Naive thymus-derived CD4-positive, alpha-beta T cell (primary cell): Measurements from ENCODE around the gene NSD2. TPM values are rescaled to one million over a fixed set of nuclear protein-coding genes. Genes with fewer than 3 reads are reported as not detected.
"Not testable (repeated sequence)": the region's sequence is repeated elsewhere in the genome, so short reads cannot be mapped to it uniquely, and the experiment has no call there.

Experiments used
- ATAC-seq: fragments of 150-1000 bp; cut with Tn5 transposase; 2 replicates; pipeline ENCODE4 v1.10.0; 2021; ENCODE audit warnings: mild to moderate bottlenecking, moderate library complexity
- CTCF ChIA-PET: fragments of 350-600 bp; sonication (Branson Sonifier 250); formaldehyde crosslinking; loops from one replicate; lab custom pipeline; 2021; ENCODE audit warnings: antibody characterized with exemption; lab: Charles Lee
- POLR2A ChIA-PET: fragments of 350-600 bp; sonication (Branson Sonifier 250); formaldehyde crosslinking; loops from one replicate; lab custom pipeline; 2021; ENCODE audit warnings: antibody characterized with exemption, inconsistent platforms; lab: Charles Lee
- DNase-seq, 9 donors: peaks; one replicate each; pipeline versions ENCODE4 v3.0.0 to v3.0.0-alpha.2; 2020 to 2022; ENCODE audit warnings: mixed read lengths in 1 of 9
- H3K27ac ChIP-seq: one replicate; pipeline ENCODE4 v1.7.0; 2013; ENCODE audit warnings: mild to moderate bottlenecking, low read depth, low read length, moderate library complexity
- H3K27me3 ChIP-seq, 2 donors: one replicate each; pipeline ENCODE4 v1.7.0; 2013; ENCODE audit warnings: low read length in 2 of 2, mild to moderate bottlenecking in 2 of 2, moderate library complexity in 2 of 2; ENCODE audit not compliant: control insufficient read depth in 2 of 2, insufficient read depth in 2 of 2
- H3K36me3 ChIP-seq, 3 experiments: 1 replicate in 2 of 3; 2 replicates in 1 of 3; pipeline ENCODE4 v1.7.0; 2013; ENCODE audit warnings: low read length in 3 of 3, mild to moderate bottlenecking in 3 of 3, moderate library complexity in 1 of 3; ENCODE audit not compliant: insufficient read depth in 3 of 3, control insufficient read depth in 2 of 3
- H3K4me1 ChIP-seq, 2 donors: one replicate each; pipeline ENCODE4 v1.7.0; 2013; ENCODE audit warnings: low read length in 2 of 2, mild to moderate bottlenecking in 2 of 2, moderate library complexity in 1 of 2; ENCODE audit not compliant: control insufficient read depth in 2 of 2, insufficient read depth in 2 of 2
- H3K4me3 ChIP-seq: 2 replicates; pipeline ENCODE4 v1.7.0; 2013; ENCODE audit warnings: mild to moderate bottlenecking, low read length
- H3K9me3 ChIP-seq, 3 experiments: 1 replicate in 2 of 3; 2 replicates in 1 of 3; pipeline ENCODE4 v1.7.0; 2013; ENCODE audit warnings: low read length in 3 of 3; ENCODE audit not compliant: control insufficient read depth in 2 of 3
- H3K27ac Mint-ChIP-seq, 9 donors: one replicate each; pipeline ENCODE4 v1.8.0; 2020 to 2022; ENCODE audit warnings: mixed read lengths in 9 of 9, mild to moderate bottlenecking in 8 of 9, moderate library complexity in 5 of 9, inconsistent platforms in 2 of 9
- H3K27me3 Mint-ChIP-seq, 5 donors: one replicate each; pipeline ENCODE4 v1.8.0; 2021 to 2022; ENCODE audit warnings: mixed read lengths in 5 of 5, mild to moderate bottlenecking in 1 of 5
- H3K36me3 Mint-ChIP-seq, 5 donors: one replicate each; pipeline ENCODE4 v1.8.0; 2020 to 2022; ENCODE audit warnings: mixed read lengths in 5 of 5, mild to moderate bottlenecking in 3 of 5, inconsistent platforms in 1 of 5
- H3K4me1 Mint-ChIP-seq, 7 donors: one replicate each; pipeline ENCODE4 v1.8.0; 2020 to 2022; ENCODE audit warnings: mixed read lengths in 7 of 7, mild to moderate bottlenecking in 3 of 7, inconsistent platforms in 1 of 7
- H3K4me3 Mint-ChIP-seq, 10 donors: one replicate each; pipeline ENCODE4 v1.8.0; 2020 to 2022; ENCODE audit warnings: mild to moderate bottlenecking in 10 of 10, mixed read lengths in 10 of 10, moderate library complexity in 6 of 10, inconsistent platforms in 2 of 10
- H3K9me3 Mint-ChIP-seq, 11 donors: one replicate each; pipeline ENCODE4 v1.8.0; 2020 to 2022; ENCODE audit warnings: mixed read lengths in 11 of 11, mild to moderate bottlenecking in 4 of 11, inconsistent platforms in 1 of 11, moderate library complexity in 1 of 11
- intact Hi-C, 2 donors: fragments of 100-400 bp; cut with micrococcal nuclease; formaldehyde crosslinking; loops; one replicate each; pipeline ENCODE4 v1.15.1; 2023
- polyA plus RNA-seq, 2 donors: library from polyadenylated mRNA; unstranded; fragments of 300-500 nt; fragmentation: Illumina TruSeq; gene quantifications; one replicate each; pipeline ENCODE4 v1.2.3, GENCODE V29; 2021
- total RNA-seq, 6 experiments: library from RNA in 5 of 6; stranded (reverse) in 5 of 6; gene quantifications; 1 replicate in 5 of 6; 2 replicates in 1 of 6; pipeline ENCODE4 v1.2.3 and lab custom pipeline; 2021 to 2026

Gene NSD2
- total and polyA plus RNA-seq, 7 experiments from 2014 or later = 2.7 to 207 (median 37.3) TPM

GRCh38 chr4:2009651-2010233 lies 138.5 kb downstream of the NSD2 start:
- Mint-ChIP-seq H3K4me3 (peak overlapping the region; percentile 81 to 96 (median 92)), H3K9me3 (peaks cover 0 to 2% (median 0%) of the 10 kb centered on the region in 11 donors), H3K4me1 (peaks cover 30 to 38% (median 34%) of the 10 kb centered on the region in 7 donors), H3K27me3 (peaks cover 0 to 23% (median 0%) of the 10 kb centered on the region in 5 donors), H3K27ac (peak overlapping the region; percentile 91 to 99 (median 96)), H3K36me3 (peaks cover 0 to 16% (median 5%) of the 10 kb centered on the region in 5 donors)
- no peaks in the 10 kb centered on the region for H3K27me3 ChIP-seq
- peaks cover 13 to 24% of the 10 kb centered on the region in 2 donors for H3K4me1 ChIP-seq
- peak overlapping the region; percentile 99 for H3K27ac ChIP-seq
- no peaks in the 10 kb centered on the region for H3K9me3 ChIP-seq
- POLR2A ChIA-PET = interaction anchor here (0.6 to 2.2 kb wide), 13 partner anchors 13 to 1076 kb away, joined by 3 to 12 read pairs (median 3); partner anchors contain the start of genes HAUS3, NSD2 and POLN
- H3K36me3 ChIP-seq = peaks cover 0 to 7% (median 0%) of the 10 kb centered on the region in 3 experiments
- H3K4me3 ChIP-seq = peak overlapping the region; percentile 96
- intact Hi-C loops = loop anchor here (1.0 to 5.0 kb wide), 19 partner anchors 31 to 1065 kb away; partner anchors contain the start of genes CFAP99 (in 2 of the 2), HAUS3 (in 2 of the 2), LETM1 (in 2 of the 2) and POLN (in 2 of the 2)
- CTCF ChIA-PET = no interaction called here
- ATAC-seq (peak; percentile 45), DNase-seq (peak; percentile 40 to 64 (median 55))

DNA sequence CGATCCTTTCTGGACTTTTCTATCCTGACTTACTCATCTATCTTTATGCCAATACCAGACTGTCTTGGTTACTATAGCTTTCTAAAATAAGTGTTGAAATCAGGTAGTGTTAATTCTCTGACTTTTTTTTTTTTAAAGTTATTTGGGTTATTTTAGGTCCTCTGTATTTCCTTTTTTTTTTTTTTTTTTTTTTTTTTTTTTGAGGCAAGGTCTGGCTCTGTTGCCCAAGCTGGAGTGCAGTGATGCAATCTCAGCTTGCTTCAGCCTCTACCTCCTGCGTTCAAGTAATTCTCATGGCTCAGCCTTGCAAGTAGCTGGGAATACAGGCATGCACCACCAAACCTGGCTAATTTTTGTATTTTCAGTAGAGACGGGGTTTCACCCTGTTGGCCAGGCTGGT lies 140.4 kb downstream of the NSD2 start:
- H3K4me1 Mint-ChIP-seq = peaks cover 17 to 24% (median 20%) of the 10 kb centered on the region in 7 donors
- Histone ChIP-seq H3K27ac (no peak overlapping the region), H3K36me3 (peaks cover 0 to 7% (median 0%) of the 10 kb centered on the region in 3 experiments), H3K4me1 (peaks cover 12 to 15% of the 10 kb centered on the region in 2 donors), H3K9me3 (no peaks in the 10 kb centered on the region), H3K27me3 (no peaks in the 10 kb centered on the region), H3K4me3 (no peak overlapping the region)
- peaks cover 0 to 27% (median 0%) of the 10 kb centered on the region in 5 donors for H3K27me3 Mint-ChIP-seq
- DNase-seq = no peak
- ChIA-PET POLR2A (interaction anchor here (1.1 to 1.2 kb wide), 2 partner anchors 17 to 136 kb away, joined by 3 read pairs; no protein-coding TSS in a partner anchor), CTCF (interaction anchor here (0.6 to 1.9 kb wide), 3 partner anchors 17 to 377 kb away, joined by 4 to 6 read pairs (median 4); no protein-coding TSS in a partner anchor)
- peaks cover 0 to 2% (median 0%) of the 10 kb centered on the region in 11 donors for H3K9me3 Mint-ChIP-seq
- no peak overlapping the region for H3K27ac Mint-ChIP-seq
- intact Hi-C loops = no loop called here
- peaks cover 0 to 4% (median 0%) of the 10 kb centered on the region in 5 donors for H3K36me3 Mint-ChIP-seq
- no peak overlapping the region for H3K4me3 Mint-ChIP-seq
- no peak for ATAC-seq

DNA sequence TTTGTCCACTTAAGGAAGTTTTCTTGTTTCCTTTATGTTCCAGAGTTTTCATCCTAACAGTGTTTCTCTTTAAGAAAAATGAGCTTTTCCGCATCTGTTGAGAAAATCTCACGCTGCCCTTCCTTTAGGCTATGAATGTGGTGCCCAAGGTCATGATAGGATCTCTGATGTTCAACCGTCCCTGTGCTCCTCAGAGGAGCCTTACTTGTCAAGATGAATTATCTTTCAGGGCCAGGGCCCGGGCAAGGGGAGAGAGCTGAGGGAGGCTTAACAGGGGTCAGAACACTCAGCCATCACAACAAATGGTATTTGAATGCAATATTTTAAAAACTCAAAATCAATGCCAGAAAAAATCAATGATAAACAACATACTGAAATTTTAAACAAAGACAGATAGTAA lies 143.8 kb downstream of the NSD2 start:
- no peaks in the 10 kb centered on the region for H3K36me3 Mint-ChIP-seq
- no peak overlapping the region for H3K27ac Mint-ChIP-seq
- POLR2A ChIA-PET = interaction anchor here (1.8 kb wide), 1 partner anchor 11 kb away, joined by 4 read pairs; no protein-coding TSS in a partner anchor
- H3K9me3 Mint-ChIP-seq = peaks cover 0 to 2% (median 0%) of the 10 kb centered on the region in 11 donors
- intact Hi-C loops = no loop called here
- Histone ChIP-seq H3K27ac (no peak overlapping the region), H3K4me1 (peaks cover 0 to 6% of the 10 kb centered on the region in 2 donors), H3K27me3 (no peaks in the 10 kb centered on the region), H3K4me3 (no peak overlapping the region), H3K36me3 (no peaks in the 10 kb centered on the region), H3K9me3 (no peaks in the 10 kb centered on the region)
- peaks cover 0 to 42% (median 4%) of the 10 kb centered on the region in 5 donors for H3K27me3 Mint-ChIP-seq
- ATAC-seq (no peak), DNase-seq (no peak)
- peaks cover 2 to 9% (median 4%) of the 10 kb centered on the region in 7 donors for H3K4me1 Mint-ChIP-seq
- CTCF ChIA-PET = interaction anchor here (0.7 kb wide), 1 partner anchor 21 kb away, joined by 3 read pairs; no protein-coding TSS in a partner anchor
- H3K4me3 Mint-ChIP-seq = no peak overlapping the region

DNA sequence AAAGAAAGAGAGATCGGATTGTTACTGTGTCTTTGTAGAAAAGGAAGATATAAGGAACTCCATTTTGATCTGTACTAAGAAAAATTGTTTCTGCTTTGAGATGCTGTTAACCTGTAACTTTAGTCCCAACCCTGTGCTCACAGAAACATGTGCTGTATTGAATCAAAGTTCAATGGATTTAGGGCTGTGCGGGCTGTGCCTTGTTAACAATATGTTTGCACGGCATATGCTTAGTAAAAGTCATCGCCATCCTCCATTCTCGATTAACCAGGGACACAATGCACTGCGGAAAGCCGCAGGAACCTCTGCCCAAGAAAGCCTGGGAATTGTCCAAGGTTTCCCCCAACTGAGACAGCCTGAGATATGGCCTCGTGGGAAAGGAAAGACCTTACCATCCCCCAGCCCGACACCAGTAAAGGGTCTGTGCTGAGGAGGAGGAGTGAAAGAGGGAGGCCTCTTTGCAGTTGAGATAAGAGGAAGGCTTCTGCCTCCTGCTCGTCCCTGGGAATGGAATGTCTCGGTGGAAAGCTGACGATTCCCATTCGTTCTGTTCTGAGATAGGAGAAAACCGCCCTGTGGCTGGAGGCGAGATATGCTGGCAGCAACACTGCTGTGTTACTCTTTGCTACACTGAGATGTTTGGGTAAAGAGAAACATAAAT lies 150.3 kb downstream of the NSD2 start:
- peaks cover 47 to 64% (median 48%) of the 10 kb centered on the region in 5 donors for H3K27me3 Mint-ChIP-seq
- not testable (repeated sequence) for H3K4me3 Mint-ChIP-seq, H3K36me3 Mint-ChIP-seq

DNA sequence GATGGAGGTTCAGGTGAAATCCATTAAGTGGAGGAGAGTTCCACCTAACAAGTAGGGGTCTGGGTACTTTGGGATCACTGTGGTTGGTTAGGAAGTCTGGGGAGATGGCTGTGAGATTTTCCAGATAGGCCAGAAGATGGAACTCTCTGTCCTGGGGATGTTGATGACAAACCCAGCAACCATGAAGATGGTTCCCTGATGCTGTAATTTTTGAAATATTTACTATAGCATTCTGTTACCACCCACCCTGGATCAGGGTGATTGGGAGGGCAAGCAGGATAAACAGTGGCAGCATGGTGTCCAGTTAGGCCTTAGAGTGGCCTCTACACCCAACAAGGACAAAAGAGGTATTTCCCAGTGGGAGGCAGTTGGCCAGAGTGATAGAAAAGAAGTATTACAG lies 153.5 kb downstream of the NSD2 start:
- ChIA-PET CTCF (no interaction called here), POLR2A (no interaction called here)
- ATAC-seq (no peak), DNase-seq (no peak)
- Histone ChIP-seq H3K4me1 (no peaks in the 10 kb centered on the region), H3K9me3 (no peaks in the 10 kb centered on the region), H3K27me3 (peaks cover 0 to 3% of the 10 kb centered on the region in 2 donors), H3K4me3 (no peak overlapping the region), H3K36me3 (no peaks in the 10 kb centered on the region), H3K27ac (no peak overlapping the region)
- Mint-ChIP-seq H3K27ac (no peak overlapping the region), H3K27me3 (peaks cover 44 to 74% (median 57%) of the 10 kb centered on the region in 5 donors), H3K4me3 (no peak overlapping the region), H3K9me3 (peaks cover 0 to 11% (median 4%) of the 10 kb centered on the region in 11 donors), H3K36me3 (peaks cover 0 to 4% (median 3%) of the 10 kb centered on the region in 5 donors), H3K4me1 (peaks cover 0 to 1% (median 0%) of the 10 kb centered on the region in 7 donors)
- intact Hi-C loops = no loop called here

More for the DNA sequence above, 150.3 kb downstream of the NSD2 start:
- H3K9me3 ChIP-seq, intact Hi-C loops, CTCF ChIA-PET, H3K36me3 ChIP-seq, DNase-seq, H3K27me3 ChIP-seq, H3K4me3 ChIP-seq, H3K4me1 ChIP-seq, POLR2A ChIA-PET, H3K27ac Mint-ChIP-seq, H3K4me1 Mint-ChIP-seq, H3K27ac ChIP-seq, H3K9me3 Mint-ChIP-seq, ATAC-seq: not testable (repeated sequence)

DNA sequence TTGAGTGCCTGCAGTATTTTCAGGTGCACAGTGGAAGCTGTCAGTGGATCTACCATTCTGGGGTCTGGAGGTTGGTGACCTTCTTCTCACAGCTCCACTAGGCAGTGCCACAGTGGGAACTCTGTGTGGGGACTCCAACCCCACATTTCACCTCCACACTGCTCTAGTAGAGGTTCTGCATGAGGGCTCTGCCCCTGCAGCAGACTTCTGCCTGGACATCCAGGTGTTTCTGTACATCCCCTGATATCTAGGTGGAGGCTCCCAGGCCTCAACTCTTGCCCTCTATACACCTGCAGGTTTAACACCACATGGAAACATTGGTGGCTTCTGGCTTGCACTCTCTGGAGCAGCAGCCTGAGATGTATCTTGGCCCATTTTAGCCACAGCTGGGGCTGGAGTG lies 154.6 kb downstream of the NSD2 start:
- Histone ChIP-seq H3K4me1 (no peaks in the 10 kb centered on the region), H3K27ac (no peak overlapping the region), H3K9me3 (no peaks in the 10 kb centered on the region), H3K36me3 (no peaks in the 10 kb centered on the region), H3K27me3 (peaks cover 0 to 3% of the 10 kb centered on the region in 2 donors), H3K4me3 (no peak overlapping the region)
- Mint-ChIP-seq H3K9me3 (peaks cover 0 to 11% (median 4%) of the 10 kb centered on the region in 11 donors), H3K27ac (no peak overlapping the region), H3K36me3 (peaks cover 0 to 4% (median 3%) of the 10 kb centered on the region in 5 donors), H3K4me1 (peaks cover 0 to 1% (median 0%) of the 10 kb centered on the region in 7 donors), H3K27me3 (peaks cover 42 to 71% (median 54%) of the 10 kb centered on the region in 5 donors), H3K4me3 (no peak overlapping the region)
- no peak for ATAC-seq
- ChIA-PET CTCF (no interaction called here), POLR2A (no interaction called here)
- no peak for DNase-seq
- intact Hi-C loops = no loop called here
